GM19035 (cell line): ENCODE data around the gene NRDE2.
"Not testable (repeated sequence)": the region's sequence is repeated elsewhere in the genome, so short reads cannot be mapped to it uniquely, and the experiment has no call there.

ENCODE experiments used
- ATAC-seq: cut with Tn5 transposase; IDR thresholded peaks from one replicate; pipeline ENCODE4 v1.9.1; 2021; ENCODE audit not compliant: unreplicated experiment

The NRDE2 gene

DNA sequence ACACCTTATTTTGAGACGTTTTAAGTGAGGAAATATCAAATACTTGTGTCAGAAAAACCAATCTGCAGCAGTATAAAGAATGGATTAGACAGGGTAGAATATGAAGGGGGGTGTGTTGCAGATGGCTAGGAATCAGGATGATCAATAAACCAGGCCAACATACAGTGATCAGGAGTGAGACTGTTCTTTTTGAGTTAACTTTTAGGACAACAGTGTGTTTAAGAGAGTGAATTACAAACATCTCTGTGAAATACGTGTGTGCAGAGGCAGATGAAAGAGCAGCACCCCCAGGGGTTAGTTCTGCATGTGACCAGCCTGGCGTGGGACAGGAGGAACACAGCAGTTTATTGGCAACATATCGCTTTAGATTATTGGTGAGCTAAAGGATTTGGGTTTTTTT lies 10.6 kb upstream of the NRDE2 start:
- no peak for ATAC-seq

GRCh38 chr14:90341784-90342183 lies 10.0 kb upstream of the NRDE2 start:
- no peak for ATAC-seq

DNA sequence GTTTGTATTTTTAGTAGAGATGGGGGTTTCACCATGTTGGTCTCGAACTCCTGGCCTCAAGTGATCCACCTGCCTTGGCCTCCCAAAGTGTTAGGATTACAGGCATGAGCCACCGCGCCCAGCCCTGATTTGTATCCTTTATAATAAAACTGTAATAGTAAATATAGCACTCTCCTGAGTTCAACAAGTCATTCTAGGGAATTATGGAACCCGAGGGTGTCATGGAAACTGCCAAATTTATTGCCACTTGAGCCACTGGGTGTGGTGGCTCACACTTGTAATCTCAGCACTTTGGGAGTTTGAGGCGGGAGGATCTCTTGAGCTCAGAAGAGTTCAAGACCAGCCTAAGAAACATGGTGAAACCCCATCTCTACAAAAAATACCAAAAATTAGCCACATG lies 9.5 kb upstream of the NRDE2 start:
- ATAC-seq = not testable (repeated sequence)

- no peak for ATAC-seq
Measured at GRCh38 chr14:90336985-90337384, 5.2 kb upstream of the NRDE2 start.

GRCh38 chr14:90336401-90336800 lies 4.7 kb upstream of the NRDE2 start:
- ATAC-seq = no peak

DNA sequence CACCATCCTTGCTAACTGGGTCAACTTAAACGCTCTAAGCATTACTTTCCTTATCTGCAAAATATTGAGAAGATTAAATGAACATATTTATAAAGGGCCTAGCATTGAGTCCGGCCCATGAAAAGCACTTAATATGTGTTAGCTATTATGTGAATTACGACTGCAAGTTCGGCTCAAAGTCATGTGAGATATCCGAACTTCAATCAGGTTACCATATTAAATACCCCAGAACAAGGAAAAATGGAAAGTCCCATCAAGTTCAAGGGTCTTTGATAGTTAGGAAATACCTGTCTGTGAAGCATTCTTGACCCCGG lies 487 bp upstream of the NRDE2 start:
- peak; percentile 5 for ATAC-seq

DNA sequence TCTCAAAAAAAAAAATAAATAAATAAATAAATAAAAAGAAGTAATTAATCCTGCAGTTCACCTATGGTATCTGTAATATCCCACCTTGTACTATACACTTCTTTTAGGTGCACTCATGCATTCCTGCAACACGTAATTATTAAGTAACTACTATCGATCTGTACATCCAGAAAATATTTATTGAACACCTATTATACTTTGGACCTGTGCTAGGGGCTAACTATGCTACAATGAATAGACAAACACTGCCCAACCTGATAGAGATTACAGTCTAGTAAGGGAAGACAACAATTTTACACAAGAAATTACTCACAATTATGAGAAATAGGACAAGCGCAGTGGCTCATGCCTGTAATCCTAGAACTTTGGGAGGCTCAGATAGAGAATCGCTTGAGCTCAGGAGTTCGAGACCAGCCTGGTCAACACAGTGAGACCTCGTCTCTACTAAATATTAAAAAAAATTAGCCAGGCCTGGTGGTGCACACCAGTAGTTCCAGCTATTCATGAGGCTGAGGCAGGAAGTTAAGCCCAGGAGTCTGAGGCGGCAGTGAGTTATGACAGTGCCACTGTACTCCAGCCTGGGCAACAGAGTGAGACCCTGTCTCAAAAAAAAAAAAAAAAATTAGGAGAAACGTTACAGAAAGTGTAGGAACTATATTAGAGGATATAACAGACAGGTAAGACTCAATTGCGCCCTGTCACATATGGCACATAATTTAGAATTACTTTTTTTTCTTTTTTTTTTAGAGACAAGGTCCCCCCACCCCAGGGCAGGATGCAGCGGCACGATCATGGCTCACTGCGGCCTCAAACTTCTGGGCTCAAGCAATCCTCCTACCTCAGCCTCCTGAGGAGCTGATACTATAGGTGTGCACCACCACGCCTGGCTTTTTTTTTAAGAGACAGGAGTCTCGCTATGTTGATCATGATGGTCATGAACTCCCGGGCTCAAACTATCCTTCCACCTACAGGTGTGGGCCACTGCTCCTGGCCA lies 1.2 kb downstream of the NRDE2 start:
- ATAC-seq = no peak

DNA sequence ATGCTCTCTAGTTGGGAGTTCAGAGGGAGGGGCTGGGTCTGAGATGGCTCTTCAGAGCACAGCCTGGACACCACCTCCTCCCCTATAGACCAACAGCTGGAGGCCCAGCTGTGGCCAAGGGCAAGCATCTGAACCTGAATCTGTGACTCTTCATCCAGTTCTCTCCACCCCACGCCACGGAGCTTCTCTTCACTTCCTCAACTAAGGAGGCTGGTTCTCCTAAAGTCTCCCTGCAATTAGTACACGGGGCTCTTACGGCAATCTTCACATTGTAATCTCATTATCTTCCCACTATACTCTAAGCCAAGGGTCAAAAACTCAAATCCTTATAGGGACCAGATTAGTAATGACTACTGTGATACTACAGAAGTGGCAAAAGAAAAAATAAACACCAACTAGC lies 9.8 kb downstream of the NRDE2 start:
- no peak for ATAC-seq

DNA sequence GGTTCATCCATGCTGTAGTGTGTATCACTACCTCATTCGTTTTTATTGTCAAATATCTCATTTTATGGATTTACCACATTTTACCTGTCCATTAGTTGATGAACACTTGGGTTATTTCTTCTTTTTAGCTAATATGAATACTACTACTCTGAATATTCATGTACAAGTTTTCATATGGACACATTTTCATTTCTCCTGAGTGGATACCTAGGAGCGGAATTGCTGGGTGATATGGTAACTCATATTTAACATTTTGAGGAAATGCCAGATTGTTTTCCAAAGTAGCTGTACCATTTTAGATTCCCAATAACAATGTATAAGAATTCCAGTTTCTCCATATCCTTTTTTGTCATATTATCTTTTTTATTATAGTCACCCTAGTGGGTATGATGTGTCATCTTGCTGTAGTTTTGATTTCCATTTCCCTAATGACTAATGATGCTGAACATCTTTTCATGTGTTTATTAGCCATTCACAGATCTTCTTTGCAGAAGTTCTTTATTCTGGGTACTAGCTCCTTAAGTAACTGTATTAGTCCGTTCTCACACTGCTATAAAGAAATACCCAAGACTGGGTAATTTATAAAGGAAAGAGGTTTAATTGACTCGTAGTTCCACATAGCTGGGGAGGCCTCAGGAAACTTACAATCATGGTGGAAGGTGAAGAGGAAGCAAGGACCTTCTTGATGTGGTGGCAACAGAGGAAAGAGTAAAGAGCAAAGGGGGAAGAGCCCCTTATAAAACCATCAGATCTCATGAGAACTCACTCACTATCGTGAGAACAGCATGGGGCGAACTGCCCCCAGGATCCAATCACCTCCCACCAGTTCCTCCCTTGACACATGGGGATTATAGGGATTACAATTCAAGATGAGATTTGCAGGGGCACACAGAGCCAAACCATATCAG lies 11.9 kb downstream of the NRDE2 start:
- ATAC-seq = no peak

DNA sequence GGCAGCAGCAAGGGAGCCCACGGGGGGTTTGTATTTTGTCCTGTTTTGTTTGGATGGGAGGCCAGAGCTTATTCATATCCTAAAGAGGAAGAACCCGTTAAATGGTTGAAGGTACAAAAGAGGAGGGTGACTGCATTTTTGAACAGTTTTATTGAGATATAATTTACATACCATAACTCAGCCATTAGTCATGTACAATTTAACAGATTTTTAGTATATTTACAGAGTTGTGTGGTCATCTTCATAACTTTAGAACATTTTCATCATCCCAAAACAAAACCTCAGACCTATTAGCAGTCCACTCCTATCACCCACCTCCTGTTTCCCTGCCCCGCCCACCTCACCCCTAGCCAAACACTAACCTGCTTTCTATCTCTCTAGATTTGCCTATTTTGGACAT lies 12.6 kb downstream of the NRDE2 start:
- ATAC-seq = no peak

DNA sequence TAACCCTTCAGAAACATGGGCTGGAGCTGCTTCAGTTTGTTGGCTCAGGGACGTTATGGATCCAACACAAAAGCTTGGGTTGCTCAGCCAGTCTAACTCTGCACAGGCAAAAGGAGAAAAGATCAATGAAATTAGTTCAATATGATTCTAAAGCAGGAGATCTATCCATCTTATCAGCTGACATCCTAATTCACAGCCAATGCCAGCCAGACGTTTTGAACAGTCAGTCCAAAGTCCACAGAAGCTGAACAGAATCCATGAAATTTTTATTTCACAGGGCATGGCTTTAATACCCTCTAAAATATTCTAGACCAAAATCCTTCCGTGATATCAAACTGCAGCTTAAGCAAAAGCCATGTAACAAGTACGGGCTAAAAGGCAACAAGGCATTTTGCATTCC lies 13.7 kb downstream of the NRDE2 start:
- no peak for ATAC-seq

GRCh38 chr14:90317286-90317685 lies 14.5 kb downstream of the NRDE2 start:
- ATAC-seq = no peak

GRCh38 chr14:90308561-90308960 lies 23.2 kb downstream of the NRDE2 start:
- no peak for ATAC-seq

GRCh38 chr14:90305176-90305601 lies 26.6 kb downstream of the NRDE2 start:
- ATAC-seq = no peak

GRCh38 chr14:90304502-90304901 lies 27.2 kb downstream of the NRDE2 start:
- ATAC-seq = no peak

GRCh38 chr14:90303473-90303872 lies 28.3 kb downstream of the NRDE2 start:
- ATAC-seq = no peak

GRCh38 chr14:90302529-90303303 lies 29.0 kb downstream of the NRDE2 start:
- no peak for ATAC-seq

- ATAC-seq = no peak
Measured at GRCh38 chr14:90301668-90302090, 30.1 kb downstream of the NRDE2 start.

DNA sequence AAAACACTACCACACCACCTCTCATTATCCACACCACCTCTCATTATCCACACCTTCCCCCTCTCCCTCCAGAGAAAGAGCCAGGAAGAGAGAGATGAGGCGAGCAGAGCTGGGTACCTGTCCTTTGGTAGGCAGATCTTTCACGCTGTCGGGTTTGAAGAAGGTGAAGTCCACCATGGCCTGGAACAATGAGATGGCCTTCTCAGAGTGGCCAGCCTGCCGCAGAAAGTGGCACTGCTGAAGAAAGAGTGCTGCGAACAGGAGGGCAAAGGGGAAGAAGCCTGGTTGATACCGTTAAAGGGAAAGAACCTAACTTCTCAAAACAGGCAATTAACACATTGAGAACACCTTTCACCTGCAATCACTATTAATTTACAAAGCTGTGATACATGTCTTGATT lies 30.6 kb downstream of the NRDE2 start:
- ATAC-seq = no peak

DNA sequence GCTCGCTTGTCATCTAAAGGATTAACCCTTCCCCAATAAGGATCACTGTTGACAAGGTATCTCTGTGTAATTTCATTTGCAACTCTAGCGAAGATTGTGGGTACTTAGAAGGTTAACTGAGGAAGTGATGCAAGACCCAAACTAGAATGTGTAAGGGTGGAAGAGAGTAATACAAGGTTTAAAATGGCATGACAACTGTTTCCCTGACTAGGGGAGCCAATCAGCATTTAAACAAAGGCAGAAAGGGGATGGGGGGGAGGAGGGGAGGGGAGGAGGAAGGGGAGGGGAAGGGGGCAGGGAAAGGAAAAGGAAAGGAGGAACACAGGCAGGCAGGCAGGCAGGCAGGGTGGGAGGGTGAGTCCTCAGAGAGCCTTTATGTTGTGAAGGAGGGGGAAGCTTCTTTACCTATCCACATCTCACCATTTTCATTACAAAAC lies 31.1 kb downstream of the NRDE2 start:
- ATAC-seq = no peak

DNA sequence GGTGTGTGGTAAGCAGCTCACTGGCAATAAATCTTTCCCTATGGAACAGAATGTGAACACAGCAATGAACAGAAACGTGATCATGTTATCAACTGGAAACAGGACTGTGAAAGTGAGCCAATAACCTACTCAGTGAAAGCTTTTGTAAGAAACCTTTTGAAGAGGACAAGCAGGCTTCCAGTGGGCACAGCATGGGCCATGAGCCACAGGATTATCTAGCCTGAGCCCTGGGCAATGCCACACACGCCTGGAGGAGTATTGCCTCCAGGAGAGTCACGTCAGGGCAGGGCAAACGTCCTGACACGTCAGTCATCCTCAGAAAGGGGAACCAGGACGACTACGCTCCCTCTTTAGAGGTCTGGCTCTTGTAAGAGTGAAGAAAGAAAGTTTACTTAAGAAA lies 32.3 kb downstream of the NRDE2 start:
- ATAC-seq = no peak
